IMR-90 (cell line): ENCODE measurements around the gene RXRB. TPM values are rescaled to one million over a fixed set of nuclear protein-coding genes. Genes with fewer than 3 reads are reported as not detected.

Source experiments
- ATAC-seq: fragments of 200-7000 bp; cut with Tn5 transposase; 2 replicates; pipeline ENCODE4 v1.9.1; 2020; ENCODE audit warnings: low read depth, mild to moderate bottlenecking, moderate library complexity
- BruUV-seq: library from RNA; stranded (reverse); fragments of 400-500 nt; replicated peaks from 2 replicates; lab custom pipeline; 2021; lab: Mats Ljungman, UMichigan
- CTCF ChIA-PET: fragments of 300-600 bp; formaldehyde crosslinking; extraction: SDS; loops from one replicate; lab custom pipeline; 2021; ENCODE audit warnings: antibody characterized with exemption; lab: Yijun Ruan, JAX
- POLR2A ChIA-PET: fragments of 300-600 bp; sonication (Branson Sonifier 250); formaldehyde crosslinking; loops from one replicate; lab custom pipeline; 2022; ENCODE audit warnings: antibody characterized with exemption; ENCODE audit not compliant: unreplicated experiment; lab: Charles Lee
- DNase-seq: peaks from one replicate; pipeline ENCODE4 v3.0.0; 2013
- H2AFZ ChIP-seq: replicated peaks from 2 replicates; pipeline ENCODE3; 2013; ENCODE audit warnings: low read length, mild to moderate bottlenecking; ENCODE audit not compliant: poor library complexity
- H2AK5ac ChIP-seq: 2 replicates; pipeline ENCODE4 v1.6.1; 2013; ENCODE audit warnings: low read depth, low read length, inconsistent platforms
- H2AK9ac ChIP-seq: replicated peaks from 2 replicates; pipeline ENCODE3; 2013; ENCODE audit warnings: mild to moderate bottlenecking, low read depth, low read length, moderate library complexity; ENCODE audit not compliant: poor library complexity
- H2BK120ac ChIP-seq: 2 replicates; pipeline ENCODE4 v1.6.1; 2013; ENCODE audit warnings: low read depth, low read length, inconsistent platforms
- H2BK15ac ChIP-seq: 3 replicates; pipeline ENCODE4 v1.6.1; 2013; ENCODE audit warnings: low read depth, low read length, inconsistent platforms
- H2BK20ac ChIP-seq: 2 replicates; pipeline ENCODE4 v1.6.1; 2013; ENCODE audit warnings: low read depth, mild to moderate bottlenecking, inconsistent platforms, low read length, moderate library complexity
- H2BK5ac ChIP-seq: 2 replicates; pipeline ENCODE4 v1.6.1; 2013; ENCODE audit warnings: mild to moderate bottlenecking, low read depth, low read length, inconsistent platforms; ENCODE audit not compliant: poor library complexity, severe bottlenecking
- H3K14ac ChIP-seq: replicated peaks from 2 replicates; pipeline ENCODE4 v1.6.1; 2013; ENCODE audit warnings: low read depth, low read length, inconsistent platforms
- H3K18ac ChIP-seq: 2 replicates; pipeline ENCODE4 v1.6.1; 2013; ENCODE audit warnings: low read depth, low read length, control low read depth
- H3K23ac ChIP-seq: 2 replicates; pipeline ENCODE4 v1.6.1; 2013; ENCODE audit warnings: low read depth, low read length, inconsistent platforms
- H3K27ac ChIP-seq: 2 replicates; pipeline ENCODE4 v1.5.1; 2013; ENCODE audit warnings: mild to moderate bottlenecking, control low read depth, low read length; ENCODE audit not compliant: insufficient read depth
- H3K27me3 ChIP-seq: 2 replicates; pipeline ENCODE4 v1.6.1; 2013; ENCODE audit warnings: low read length; ENCODE audit not compliant: control insufficient read depth, insufficient read depth
- H3K36me3 ChIP-seq: 2 replicates; pipeline ENCODE4 v1.6.1; 2013; ENCODE audit warnings: low read length, mixed read lengths; ENCODE audit not compliant: control insufficient read depth, insufficient read depth
- H3K4ac ChIP-seq: 2 replicates; pipeline ENCODE4 v1.6.1; 2013; ENCODE audit warnings: low read depth, low read length, inconsistent platforms
- H3K4me1 ChIP-seq: 2 replicates; pipeline ENCODE4 v1.6.1; 2013; ENCODE audit warnings: low read length, mixed read lengths; ENCODE audit not compliant: control insufficient read depth, insufficient read depth
- H3K4me2 ChIP-seq: 2 replicates; pipeline ENCODE4 v1.6.1; 2013; ENCODE audit warnings: low read depth, mild to moderate bottlenecking, control low read depth, low read length, moderate library complexity
- H3K4me3 ChIP-seq: 2 replicates; pipeline ENCODE4 v1.5.1; 2013; ENCODE audit warnings: low read depth, mild to moderate bottlenecking, control low read depth, low read length, moderate library complexity; ENCODE audit not compliant: insufficient read depth
- H3K56ac ChIP-seq: 2 replicates; pipeline ENCODE4 v1.6.1; 2013; ENCODE audit warnings: low read length, inconsistent platforms; ENCODE audit not compliant: insufficient read depth; ENCODE audit errors: extremely low read depth
- H3K79me1 ChIP-seq, 2 experiments: 2 replicates each; pipeline ENCODE4 v1.6.1; 2013; ENCODE audit warnings: low read length in 2 of 2, inconsistent platforms in 1 of 2, low read depth in 1 of 2
- H3K9ac ChIP-seq: 2 replicates; pipeline ENCODE4 v1.6.1; 2013; ENCODE audit warnings: low read depth, low read length, control low read depth
- H3K9me1 ChIP-seq: 2 replicates; pipeline ENCODE4 v1.6.1; 2013; ENCODE audit warnings: low read length, inconsistent platforms; ENCODE audit not compliant: insufficient read depth
- H3K9me3 ChIP-seq: 2 replicates; pipeline ENCODE4 v1.6.1; 2013; ENCODE audit warnings: low read length; ENCODE audit not compliant: control insufficient read depth, insufficient read depth
- H4K20me1 ChIP-seq: 2 replicates; pipeline ENCODE4 v1.6.1; 2013; ENCODE audit warnings: low read length, inconsistent platforms; ENCODE audit not compliant: insufficient read depth
- H4K5ac ChIP-seq: 2 replicates; pipeline ENCODE4 v1.6.1; 2013; ENCODE audit warnings: mild to moderate bottlenecking, low read depth, low read length, control low read depth
- H4K8ac ChIP-seq, 2 experiments: 2 replicates each; pipeline ENCODE4 v1.6.1; 2013; ENCODE audit warnings: low read depth in 2 of 2, low read length in 2 of 2, control low read depth in 1 of 2, inconsistent platforms in 1 of 2
- H4K91ac ChIP-seq: 2 replicates; pipeline ENCODE4 v1.6.1; 2013; ENCODE audit warnings: low read depth, low read length, inconsistent platforms; ENCODE audit not compliant: insufficient read depth
- BHLHE40 ChIP-seq: fragments of 150-350 bp; IDR thresholded peaks from 2 replicates; pipeline ENCODE4 v1.6.1; 2016; ENCODE audit warnings: mild to moderate bottlenecking, low read depth, low read length
- MAFK ChIP-seq: IDR thresholded peaks from 2 replicates; pipeline ENCODE4 v1.6.1; 2012; ENCODE audit warnings: low read depth, low read length, improper control_type of control experiment
- NFE2L2 ChIP-seq: fragments of 150-350 bp; IDR thresholded peaks from 2 replicates; pipeline ENCODE4 v1.6.1; 2016; ENCODE audit warnings: low read depth, mild to moderate bottlenecking, low read length
- RFX5 ChIP-seq: IDR thresholded peaks from 2 replicates; pipeline ENCODE4 v1.8.0; 2012; ENCODE audit warnings: low read depth, mild to moderate bottlenecking, low read length, moderate library complexity
- WGBS, 2 experiments: methylation state at CpG; one replicate each; pipeline versions ENCODE4 v1.1.5 to v1.1.7; 2013; ENCODE audit warnings: missing lambda C conversion rate in 2 of 2; ENCODE audit not compliant: insufficient read length in 1 of 2; ENCODE audit errors: extremely low coverage in 2 of 2; 5-methylcytosine and 5-hydroxymethylcytosine counted together
- dilution Hi-C: fragments of 300-500 bp; cut with HindIII; formaldehyde crosslinking; loops from one replicate; pipeline ENCODE4 v1.14.3; 2018; ENCODE audit warnings: low sequenced_read_pairs; ENCODE audit not compliant: unreplicated experiment
- in situ Hi-C: fragments of 300-500 bp; cut with MboI; formaldehyde crosslinking; loops from 3 replicates; pipeline ENCODE4 v1.14.3; 2019; ENCODE audit warnings: low sequenced_read_pairs, inconsistent platforms, mixed read lengths
- intact Hi-C: fragments of 100-400 bp; cut with micrococcal nuclease; formaldehyde crosslinking; loops from 2 replicates; pipeline ENCODE4 v1.10.0; 2022
- polyA plus RNA-seq, 3 experiments: library from polyadenylated mRNA; depleted of rRNA; stranded (reverse); fragments of >200 nt; gene quantifications; 2 replicates each; pipeline ENCODE4 v1.2.3, GENCODE V29; 2012; ENCODE audit warnings: low replicate concordance in 1 of 3
- total RNA-seq: library from RNA; depleted of rRNA; stranded (reverse); fragments of >200 nt; gene quantifications from 2 replicates; pipeline ENCODE4 v1.2.3, GENCODE V29; 2012

RXRB gene
- total and polyA plus RNA-seq, 2 of the 4 experiments (the other 2 are of a cell fraction) = 18.6 to 53.7 TPM

- H4K8ac ChIP-seq = no peak overlapping the region
- no peak overlapping the region for H2BK5ac ChIP-seq
- H3K4me2 ChIP-seq = no peak overlapping the region
- intact Hi-C loops = no loop called here
- dilution Hi-C loops = no loop called here
- H3K36me3 ChIP-seq = peaks cover 23% of the 10 kb centered on the region
- no peak overlapping the region for H3K18ac ChIP-seq
- no TSS peak for BruUV-seq
- H2AFZ ChIP-seq = peak overlapping the region; percentile 21
- no peak overlapping the region for H2AK5ac ChIP-seq
- no peak overlapping the region for H4K91ac ChIP-seq
- peaks cover 6% of the 10 kb centered on the region; the same call in 1 of the 2 replicates for H4K20me1 ChIP-seq
- ChIA-PET CTCF (no interaction called here), POLR2A (no interaction called here)
- H2BK15ac ChIP-seq = no peak overlapping the region
- no peak overlapping the region for H2BK20ac ChIP-seq
- no peak overlapping the region for H3K56ac ChIP-seq
- H2BK120ac ChIP-seq = no peak overlapping the region
- no peak overlapping the region for H2AK9ac ChIP-seq
- H3K23ac ChIP-seq = no peak overlapping the region
- in situ Hi-C loops = no loop called here
- 55% methylated on average over 4 of the region's 8 CpGs; no CpG with 5 or more reads in 1 of the 2 experiments for WGBS, 2 experiments
- H3K27me3 ChIP-seq = peaks cover 46% of the 10 kb centered on the region
- H3K79me1 ChIP-seq = peaks cover 2 to 16% of the 10 kb centered on the region in 2 experiments; a peak in 1 of 4 replicates
- no peak for ATAC-seq
- H3K9ac ChIP-seq = no peak overlapping the region
- no peak overlapping the region for H3K27ac ChIP-seq
- H3K4me1 ChIP-seq = peaks cover 2% of the 10 kb centered on the region; the same call in 1 of the 2 replicates
- DNase-seq = no peak
- no peak overlapping the region for H3K14ac ChIP-seq
- TF ChIP-seq MAFK (no peak), RFX5 (no peak), NFE2L2 (no peak), BHLHE40 (no peak)
- H3K9me1 ChIP-seq = peaks cover 4% of the 10 kb centered on the region
- no peak overlapping the region for H3K4me3 ChIP-seq
- no peak overlapping the region for H3K4ac ChIP-seq
- H3K9me3 ChIP-seq = no peaks in the 10 kb centered on the region
- no peak overlapping the region for H4K5ac ChIP-seq
Observed at GRCh38 chr6:33191383-33192104, 8.9 kb downstream of the RXRB start.
